Measurements from ENCODE around the gene PAIP1.

- TF ChIP-seq, protein P1, sequence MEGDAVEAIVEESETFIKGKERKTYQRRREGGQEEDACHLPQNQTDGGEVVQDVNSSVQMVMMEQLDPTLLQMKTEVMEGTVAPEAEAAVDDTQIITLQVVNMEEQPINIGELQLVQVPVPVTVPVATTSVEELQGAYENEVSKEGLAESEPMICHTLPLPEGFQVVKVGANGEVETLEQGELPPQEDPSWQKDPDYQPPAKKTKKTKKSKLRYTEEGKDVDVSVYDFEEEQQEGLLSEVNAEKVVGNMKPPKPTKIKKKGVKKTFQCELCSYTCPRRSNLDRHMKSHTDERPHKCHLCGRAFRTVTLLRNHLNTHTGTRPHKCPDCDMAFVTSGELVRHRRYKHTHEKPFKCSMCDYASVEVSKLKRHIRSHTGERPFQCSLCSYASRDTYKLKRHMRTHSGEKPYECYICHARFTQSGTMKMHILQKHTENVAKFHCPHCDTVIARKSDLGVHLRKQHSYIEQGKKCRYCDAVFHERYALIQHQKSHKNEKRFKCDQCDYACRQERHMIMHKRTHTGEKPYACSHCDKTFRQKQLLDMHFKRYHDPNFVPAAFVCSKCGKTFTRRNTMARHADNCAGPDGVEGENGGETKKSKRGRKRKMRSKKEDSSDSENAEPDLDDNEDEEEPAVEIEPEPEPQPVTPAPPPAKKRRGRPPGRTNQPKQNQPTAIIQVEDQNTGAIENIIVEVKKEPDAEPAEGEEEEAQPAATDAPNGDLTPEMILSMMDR (conservative IDR thresholded peaks at IDR 0.05; ENCODE audit: low read length) = no peak
- TF ChIP-seq EZH2phosphoT487 (IDR thresholded peaks at IDR 0.05; ENCODE audit: borderline replicate concordance) = no peak
Observed at GRCh38 chr5:43486353-43486752, 70.5 kb downstream of the PAIP1 start.
